Measurements from ENCODE around the gene COL20A1. TPM values are rescaled to one million over a fixed set of nuclear protein-coding genes. Genes with fewer than 3 reads are reported as not detected.

Gene COL20A1
- total RNA-seq, 4 donors from 2014 or later = 0.97 to 1.2 TPM; not detected in 2

DNA sequence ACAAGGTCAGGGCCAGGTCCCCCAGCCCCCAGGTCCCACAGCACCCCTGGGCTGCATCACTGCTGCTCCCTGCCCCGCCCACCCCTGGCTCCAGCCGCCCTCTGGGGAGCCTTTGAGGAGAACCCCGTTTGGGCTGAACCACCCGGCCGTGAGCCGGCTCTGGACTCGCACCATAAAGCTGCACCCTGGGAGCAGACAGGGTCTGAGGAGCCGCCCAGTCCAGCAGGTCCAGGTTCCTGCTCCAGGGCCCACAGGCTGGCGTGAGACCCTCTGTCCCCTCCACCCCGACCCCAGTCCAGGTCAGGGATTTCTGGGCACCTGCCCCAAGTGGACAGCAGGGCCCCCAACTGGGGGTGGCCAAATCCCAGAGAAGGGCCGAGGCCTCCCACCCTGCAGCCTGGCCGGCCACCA, 59.8 kb downstream of the COL20A1 start:
- no peak overlapping the region for H3K4me3 ChIP-seq
- DNase-seq = no peak
- no peaks in the 10 kb centered on the region for H3K4me1 ChIP-seq
- H3K27ac ChIP-seq = no peak overlapping the region
- intact Hi-C loops (cut with DNase I; ENCODE audit: low total_unique reads) = no loop called here
- H3K36me3 ChIP-seq = no peaks in the 10 kb centered on the region
- H3K27me3 ChIP-seq = no peaks in the 10 kb centered on the region
- TF ChIP-seq, protein P1, sequence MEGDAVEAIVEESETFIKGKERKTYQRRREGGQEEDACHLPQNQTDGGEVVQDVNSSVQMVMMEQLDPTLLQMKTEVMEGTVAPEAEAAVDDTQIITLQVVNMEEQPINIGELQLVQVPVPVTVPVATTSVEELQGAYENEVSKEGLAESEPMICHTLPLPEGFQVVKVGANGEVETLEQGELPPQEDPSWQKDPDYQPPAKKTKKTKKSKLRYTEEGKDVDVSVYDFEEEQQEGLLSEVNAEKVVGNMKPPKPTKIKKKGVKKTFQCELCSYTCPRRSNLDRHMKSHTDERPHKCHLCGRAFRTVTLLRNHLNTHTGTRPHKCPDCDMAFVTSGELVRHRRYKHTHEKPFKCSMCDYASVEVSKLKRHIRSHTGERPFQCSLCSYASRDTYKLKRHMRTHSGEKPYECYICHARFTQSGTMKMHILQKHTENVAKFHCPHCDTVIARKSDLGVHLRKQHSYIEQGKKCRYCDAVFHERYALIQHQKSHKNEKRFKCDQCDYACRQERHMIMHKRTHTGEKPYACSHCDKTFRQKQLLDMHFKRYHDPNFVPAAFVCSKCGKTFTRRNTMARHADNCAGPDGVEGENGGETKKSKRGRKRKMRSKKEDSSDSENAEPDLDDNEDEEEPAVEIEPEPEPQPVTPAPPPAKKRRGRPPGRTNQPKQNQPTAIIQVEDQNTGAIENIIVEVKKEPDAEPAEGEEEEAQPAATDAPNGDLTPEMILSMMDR (IDR thresholded peaks at IDR 0.05) = no peak
- no peak for TF ChIP-seq POLR2A (IDR thresholded peaks at IDR 0.05)
- H3K9me3 ChIP-seq = no peaks in the 10 kb centered on the region

DNA sequence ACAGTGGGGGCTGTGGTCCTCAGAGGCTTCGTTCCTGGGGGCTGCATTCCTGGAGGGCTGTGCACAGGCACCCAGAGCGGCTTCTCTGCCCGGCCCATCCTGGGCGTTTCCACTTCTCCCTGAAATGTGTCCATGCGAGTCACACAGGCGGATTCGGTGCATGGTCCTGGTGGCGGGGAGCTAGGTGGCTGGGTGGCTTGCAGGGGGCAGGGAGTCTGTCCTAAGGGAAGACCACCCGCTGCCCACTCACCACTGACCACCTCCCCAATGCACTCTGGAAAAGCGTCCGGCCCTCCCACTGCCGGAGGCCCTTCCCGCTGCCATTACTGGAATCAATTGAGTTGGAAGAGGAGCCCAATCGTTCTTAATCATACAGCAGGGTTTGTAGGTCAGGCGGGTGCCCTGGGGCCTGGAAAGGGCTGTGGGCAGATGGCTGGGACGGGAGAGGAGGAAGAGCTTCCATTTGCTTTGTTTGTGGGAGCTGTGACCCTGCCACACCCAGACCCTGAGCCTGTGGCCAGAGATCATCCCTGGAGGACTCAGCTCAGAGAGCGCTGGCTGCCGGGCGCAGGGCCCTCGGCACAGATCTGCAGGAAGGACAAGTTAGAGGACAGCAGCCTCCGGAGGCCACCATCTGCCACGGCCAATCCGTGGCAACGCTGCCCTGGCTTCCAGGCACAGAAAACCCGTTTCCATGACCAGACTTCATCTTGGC, 61.8 kb downstream of the COL20A1 start:
- no peak overlapping the region for H3K4me3 ChIP-seq
- no peaks in the 10 kb centered on the region for H3K36me3 ChIP-seq
- DNase-seq = no peak
- no peaks in the 10 kb centered on the region for H3K9me3 ChIP-seq
- H3K27me3 ChIP-seq = no peaks in the 10 kb centered on the region
- TF ChIP-seq, protein P1 (IDR thresholded peaks at IDR 0.05) = no peak
- TF ChIP-seq POLR2A (IDR thresholded peaks at IDR 0.05) = no peak
- H3K27ac ChIP-seq = no peak overlapping the region
- no peaks in the 10 kb centered on the region for H3K4me1 ChIP-seq
- intact Hi-C loops (cut with DNase I; ENCODE audit: low total_unique reads) = no loop called here

DNA sequence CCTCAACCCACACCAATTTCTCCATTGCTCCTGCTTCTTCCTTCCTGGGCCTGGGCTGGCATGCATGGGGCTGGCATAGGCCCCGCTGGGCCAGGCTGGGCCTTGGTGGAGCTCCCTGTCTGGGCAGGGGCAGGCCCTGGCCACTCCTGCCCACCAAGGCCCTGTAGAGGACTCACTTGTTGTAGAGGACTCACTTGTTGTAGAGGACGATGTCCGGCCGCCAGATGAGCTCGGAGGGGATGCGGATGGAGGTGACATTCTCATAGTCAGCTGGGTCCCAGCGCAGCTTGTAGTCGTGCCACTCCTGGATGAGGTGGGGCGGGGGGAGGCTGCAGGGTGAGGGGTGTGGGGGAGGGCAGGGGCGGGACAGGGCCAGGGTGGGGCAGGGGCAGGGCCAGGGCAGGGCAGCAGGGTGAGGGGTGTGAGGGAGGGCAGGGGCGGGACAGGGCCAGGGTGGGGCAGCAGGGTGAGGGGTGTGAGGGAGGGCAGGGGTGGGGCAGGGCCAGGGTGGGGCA, 62.9 kb downstream of the COL20A1 start:
- Histone ChIP-seq H3K4me3 (no peak overlapping the region), H3K36me3 (no peaks in the 10 kb centered on the region), H3K27me3 (peaks cover 8 to 9% of the 10 kb centered on the region in 2 donors), H3K9me3 (no peaks in the 10 kb centered on the region), H3K27ac (no peak overlapping the region), H3K4me1 (peaks cover 0 to 5% of the 10 kb centered on the region in 2 donors)
- no peak for DNase-seq
- intact Hi-C loops (cut with DNase I; ENCODE audit: low total_unique reads) = no loop called here
- TF ChIP-seq, protein P1 (IDR thresholded peaks at IDR 0.05) = no peak
- TF ChIP-seq POLR2A (IDR thresholded peaks at IDR 0.05) = no peak

DNA sequence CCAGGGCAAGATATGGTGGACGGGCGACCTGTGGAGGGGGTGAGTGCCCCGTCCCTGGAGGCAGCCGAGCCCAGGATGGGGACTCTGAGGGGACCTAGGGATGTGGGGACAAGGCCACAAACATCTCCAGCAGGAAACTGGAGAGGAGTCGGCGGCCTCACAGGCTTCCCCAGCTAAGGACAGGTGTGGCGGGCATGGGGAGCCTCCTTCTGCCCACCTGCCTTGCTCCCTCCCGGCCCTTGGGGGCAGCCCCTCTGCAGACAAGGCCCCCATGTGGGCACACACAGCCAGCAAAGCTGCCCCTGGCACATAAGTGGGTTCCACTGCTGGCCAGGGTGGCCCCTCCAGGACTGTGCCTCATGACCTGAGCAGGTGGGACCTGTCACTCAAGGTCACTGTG, 63.5 kb downstream of the COL20A1 start:
- H3K9me3 ChIP-seq = no peaks in the 10 kb centered on the region
- H3K27me3 ChIP-seq = peaks cover 8 to 9% of the 10 kb centered on the region in 2 donors
- H3K27ac ChIP-seq = no peak overlapping the region
- H3K4me3 ChIP-seq = no peak overlapping the region
- peaks cover 0 to 6% of the 10 kb centered on the region in 2 donors for H3K4me1 ChIP-seq
- no peak for DNase-seq
- no peaks in the 10 kb centered on the region for H3K36me3 ChIP-seq
- TF ChIP-seq POLR2A (IDR thresholded peaks at IDR 0.05) = no peak
- TF ChIP-seq, protein P1 (IDR thresholded peaks at IDR 0.05) = no peak
- intact Hi-C loops (cut with DNase I; ENCODE audit: low total_unique reads) = no loop called here

Data from uterus (tissue), 4 donors.